Measurements from ENCODE around the gene PRPF19.

PRPF19 gene

GRCh38 chr11:60854847-60855725 is 51.3 kb downstream of the PRPF19 start:
- DNase-seq = no peak

DNA sequence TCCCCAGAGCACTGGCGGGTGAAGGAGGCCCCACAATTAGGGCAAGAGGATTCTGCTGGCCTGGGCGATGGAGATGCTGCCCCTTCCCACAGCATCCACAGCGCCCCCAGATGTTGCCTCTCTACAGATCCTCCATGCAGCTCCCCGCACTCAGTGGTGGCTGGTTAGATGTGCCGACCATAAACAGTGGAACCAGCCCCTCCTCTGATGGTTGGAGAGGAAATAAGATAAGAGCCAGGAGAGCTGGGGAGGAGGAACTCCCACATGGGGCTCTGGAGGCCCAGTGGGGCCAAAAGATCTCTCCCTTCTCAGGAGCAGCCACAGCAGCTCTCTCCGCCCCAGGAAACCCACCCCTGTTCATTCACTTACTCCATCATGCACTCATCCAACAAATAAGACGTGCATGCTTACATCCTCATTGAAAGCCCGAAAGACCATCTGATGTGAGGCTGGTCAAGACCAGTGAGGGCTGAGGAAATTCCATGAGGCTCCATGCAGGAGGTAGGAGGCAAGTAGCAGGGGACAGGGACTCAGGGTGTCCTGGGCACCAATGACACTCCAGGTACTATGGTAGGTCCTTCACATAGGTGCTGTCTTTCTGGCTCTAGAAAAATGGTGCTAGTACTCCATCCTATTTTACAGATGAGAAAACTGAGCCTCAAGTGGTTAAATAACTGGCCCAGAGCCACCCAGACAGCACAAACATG is 52.1 kb downstream of the PRPF19 start:
- DNase-seq = no peak

DNA sequence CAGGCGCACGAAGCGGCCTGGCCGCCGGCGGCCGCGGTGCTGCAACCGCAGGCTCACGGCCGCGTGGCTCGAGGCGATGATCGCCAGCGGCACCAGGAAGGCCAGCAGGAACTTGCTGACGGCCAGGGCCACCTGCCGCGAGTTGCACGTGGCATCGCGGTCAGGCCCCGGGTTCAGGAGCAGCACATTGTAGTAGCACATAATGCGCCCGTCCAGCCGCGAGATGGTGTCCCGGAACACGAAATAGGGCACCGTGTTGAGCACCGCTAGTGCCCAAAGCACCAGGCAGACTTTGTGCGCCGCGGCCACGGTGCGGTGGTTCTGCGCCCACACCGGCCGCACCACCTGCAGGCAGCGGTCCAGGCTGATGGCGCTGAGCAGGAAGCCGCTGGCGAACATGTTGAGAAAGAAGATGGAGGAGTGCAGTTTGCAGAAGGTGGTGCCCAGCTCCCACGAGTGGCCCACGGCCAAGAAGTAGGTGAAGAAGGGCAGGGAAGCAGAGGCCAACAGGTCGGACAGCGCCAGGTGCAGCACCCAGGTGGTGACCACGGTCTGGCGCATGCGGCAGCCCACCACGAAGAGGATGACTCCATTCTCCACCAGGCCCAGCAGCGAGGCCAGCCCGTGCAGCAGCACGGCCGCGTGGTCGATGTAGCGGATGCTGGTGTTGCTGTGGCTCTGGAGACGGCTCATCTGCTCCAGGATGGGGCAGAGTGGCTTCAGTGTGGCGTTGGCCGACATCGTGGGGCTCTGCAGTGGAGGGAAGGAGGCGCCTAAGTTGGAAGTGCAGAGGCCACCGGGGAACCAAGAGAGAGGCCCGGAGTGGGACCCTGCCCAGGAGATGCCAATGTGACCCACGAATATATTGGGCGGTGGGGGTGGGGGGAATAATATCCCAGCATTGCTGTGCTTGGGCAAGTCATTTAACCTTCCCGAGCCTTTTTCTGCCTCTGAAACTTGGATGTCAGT is 53.1 kb downstream of the PRPF19 start:
- DNase-seq = no peak

DNA sequence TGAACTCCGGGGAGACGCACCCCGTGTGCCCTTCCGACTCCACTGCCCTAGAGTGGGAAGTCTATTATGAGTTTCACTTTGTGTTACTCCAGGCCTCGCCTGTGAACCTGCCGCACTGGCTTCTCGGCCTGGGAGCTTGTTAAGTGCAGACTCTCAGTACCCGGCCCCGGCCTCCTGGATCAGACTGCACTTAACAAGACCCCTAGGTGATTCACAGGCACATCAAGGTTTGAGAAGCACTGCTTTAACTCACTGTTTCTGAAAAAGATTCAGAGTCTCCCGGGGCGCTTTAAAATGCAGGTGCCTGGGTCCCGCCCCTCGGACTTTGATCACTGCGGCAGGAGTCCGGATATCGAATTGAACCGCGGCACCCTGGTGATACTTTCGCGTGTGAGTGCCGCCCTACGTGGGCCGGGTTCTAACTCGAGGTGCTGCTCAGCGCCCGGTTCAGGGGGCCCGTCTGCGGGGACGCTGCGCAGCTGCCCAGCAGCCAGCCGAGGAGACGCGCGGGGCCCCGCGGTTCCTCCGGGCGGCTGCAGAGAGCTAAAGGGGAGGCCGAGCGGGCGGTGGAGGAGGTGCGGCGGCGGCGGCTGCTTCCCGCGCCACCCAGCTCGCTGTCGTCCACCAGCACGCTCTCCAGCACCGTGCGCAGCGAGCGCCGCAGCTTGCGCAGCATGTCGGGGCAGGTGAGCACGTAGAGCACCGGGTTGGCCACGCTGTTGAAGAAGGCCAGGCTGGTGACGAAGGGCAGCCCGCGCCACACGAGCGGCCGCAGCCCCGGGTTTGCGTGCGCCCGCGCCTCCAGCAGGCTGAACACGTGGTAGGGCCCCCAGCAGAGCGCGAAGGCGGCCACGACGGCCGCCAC is 54.0 kb downstream of the PRPF19 start:
- DNase-seq = no peak

DNA sequence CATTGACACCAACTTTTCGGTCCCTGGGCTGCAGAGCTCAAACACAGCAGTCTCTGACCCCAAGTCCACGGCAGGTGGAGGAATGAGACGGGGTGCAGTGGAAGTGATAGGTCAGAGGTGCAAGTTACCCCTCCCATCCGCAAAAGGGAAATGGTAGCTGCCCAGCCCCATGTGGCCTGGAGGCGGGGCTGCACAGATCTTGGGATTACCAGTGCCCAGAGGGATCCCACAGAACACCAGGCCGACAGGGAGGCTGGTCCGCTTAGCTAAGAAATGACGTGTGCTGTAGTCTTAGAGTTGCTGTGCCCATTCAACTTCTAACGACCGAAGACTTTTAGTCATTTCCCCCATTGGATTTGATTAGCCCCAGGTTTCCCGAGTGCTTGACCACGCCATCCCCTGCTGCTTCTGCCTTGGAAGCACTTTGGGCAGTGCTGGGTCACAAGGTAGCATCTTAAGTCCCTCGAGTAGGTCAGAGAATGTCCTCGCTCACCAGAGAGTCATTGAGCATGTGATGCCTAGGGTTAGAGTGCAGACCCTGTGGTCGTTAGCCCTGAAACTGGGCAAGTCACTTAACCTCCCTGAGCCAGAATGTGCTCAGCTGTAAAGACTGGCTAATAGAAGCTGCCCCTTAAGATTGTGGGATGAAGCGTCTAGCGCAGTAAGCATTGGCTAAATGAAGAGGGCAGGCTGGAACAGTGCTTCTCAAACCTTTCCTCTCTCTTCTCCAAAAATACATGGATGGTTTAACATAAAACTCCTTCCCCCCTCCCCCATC is 54.9 kb downstream of the PRPF19 start:
- DNase-seq = no peak

GRCh38 chr11:60849641-60850520 is 56.5 kb downstream of the PRPF19 start:
- DNase-seq = no peak

DNA sequence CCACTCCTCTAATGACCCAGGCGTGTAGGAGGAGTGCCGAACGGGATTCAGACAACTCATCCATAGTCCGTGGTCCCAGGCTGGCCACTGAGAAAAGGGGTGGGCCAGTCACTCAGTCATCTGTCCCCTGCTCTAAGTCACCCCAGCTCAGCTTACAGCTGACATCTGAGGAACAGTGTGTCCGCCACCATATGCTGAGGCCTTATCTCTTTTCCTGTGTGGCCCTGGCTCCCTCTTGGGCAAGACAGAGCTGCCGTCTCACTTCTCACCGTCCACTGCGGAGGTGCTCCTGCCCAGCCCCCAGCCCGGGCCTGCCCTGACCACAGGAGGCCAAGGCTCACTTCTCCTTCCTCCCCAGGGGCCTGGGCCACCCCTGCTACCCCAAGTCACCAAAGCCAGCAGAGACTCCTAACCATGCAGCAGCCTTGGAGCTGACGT is 57.7 kb downstream of the PRPF19 start:
- no peak for DNase-seq

DNA sequence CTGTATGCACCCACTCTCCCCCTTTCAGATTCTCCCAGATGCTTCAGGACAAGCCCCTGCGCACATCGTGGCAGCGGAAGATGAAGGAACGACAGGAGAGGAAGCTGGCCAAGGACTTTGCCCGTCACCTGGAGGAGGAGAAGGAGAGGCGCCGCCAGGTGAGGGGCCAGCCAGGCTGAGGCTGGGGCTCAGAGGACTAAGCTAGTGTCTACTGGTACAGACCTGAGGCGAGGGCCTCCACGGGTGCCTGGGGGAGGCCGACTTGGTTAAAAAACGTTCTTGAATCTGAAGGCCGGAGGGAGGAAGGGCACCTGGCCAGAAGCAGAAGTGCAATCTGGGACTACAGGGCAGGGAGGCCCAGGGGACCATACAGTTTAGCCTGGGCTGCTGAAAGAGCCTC is 58.5 kb downstream of the PRPF19 start:
- DNase-seq = no peak

DNA sequence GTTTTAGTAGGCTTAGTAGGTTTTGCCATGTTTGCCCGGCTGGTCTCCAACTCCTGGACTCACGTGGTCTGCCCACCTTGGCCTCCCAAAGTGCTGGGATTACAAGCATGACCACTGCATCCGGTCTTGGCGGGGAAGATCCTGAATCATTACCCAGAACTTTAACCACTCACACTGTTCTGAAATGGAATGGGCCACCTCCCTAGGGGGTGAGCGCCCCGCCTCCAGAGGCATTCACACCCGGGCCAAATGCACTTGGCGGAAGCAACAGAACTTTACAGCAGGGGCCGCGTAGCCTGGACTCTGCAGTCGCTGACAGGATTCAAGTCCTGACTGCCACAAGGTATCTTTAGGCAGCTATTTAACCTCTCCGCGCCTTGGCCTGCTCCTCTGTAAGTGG is 59.1 kb downstream of the PRPF19 start:
- no peak for DNase-seq

- DNase-seq = no peak
Measured at GRCh38 chr11:60845338-60845737, 61.0 kb downstream of the PRPF19 start.

DNA sequence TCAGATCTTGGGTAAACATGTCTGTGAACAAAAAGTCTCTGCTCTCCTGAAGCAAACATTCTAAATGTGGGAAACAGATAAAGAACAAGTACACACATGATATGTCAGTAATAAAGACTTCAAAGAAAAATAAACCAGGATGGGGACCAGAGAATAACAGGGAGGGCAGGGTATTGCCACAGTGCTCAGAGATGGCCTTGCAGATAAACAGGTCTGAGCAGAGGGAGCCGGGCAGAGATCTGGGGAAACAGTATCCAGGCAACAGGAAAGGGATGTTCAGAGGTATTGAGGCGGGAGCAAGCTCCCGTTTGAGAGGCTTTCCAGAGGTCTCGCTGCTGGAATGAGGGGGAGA is 61.5 kb downstream of the PRPF19 start:
- DNase-seq = no peak

DNA sequence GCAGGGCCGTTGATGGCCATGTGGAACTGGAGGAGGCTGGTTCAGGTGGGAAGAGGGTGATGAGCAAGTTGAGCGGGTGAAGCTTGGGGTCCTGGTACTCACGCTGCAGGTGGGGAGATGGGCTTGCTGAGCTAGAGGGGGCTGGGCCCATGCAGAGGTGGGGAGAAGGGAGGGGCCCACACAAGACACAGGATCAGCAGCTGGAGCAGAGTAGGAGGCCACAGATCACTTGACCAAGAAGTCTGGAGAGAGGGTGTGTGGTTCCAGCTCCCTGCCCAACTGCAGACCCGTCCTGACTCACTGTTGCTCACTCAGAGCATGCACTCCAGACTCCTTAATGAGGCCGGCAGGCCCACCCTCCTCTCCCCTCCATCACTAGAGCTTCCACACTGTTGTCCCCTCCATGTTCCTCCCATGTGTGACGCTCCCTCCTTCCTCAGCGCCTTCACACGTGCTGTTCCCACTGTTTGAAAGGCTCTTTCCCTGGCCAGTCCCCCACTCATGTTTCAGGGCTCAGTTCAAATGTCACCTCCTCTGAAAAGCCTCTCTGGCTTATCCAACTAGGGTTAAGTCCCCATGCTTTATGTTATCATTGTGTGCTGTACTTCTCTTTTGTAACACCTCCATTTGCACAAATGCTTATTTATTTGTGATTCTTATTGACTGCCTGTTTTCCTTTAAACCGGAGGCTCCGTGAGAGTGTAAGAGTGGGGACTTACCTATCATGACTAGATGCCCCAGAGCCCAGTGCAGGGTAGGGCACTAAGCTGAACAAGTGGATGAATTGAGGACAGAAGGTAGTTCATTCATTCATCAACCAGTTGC is 62.1 kb downstream of the PRPF19 start:
- peak; percentile 13 for DNase-seq

DNA sequence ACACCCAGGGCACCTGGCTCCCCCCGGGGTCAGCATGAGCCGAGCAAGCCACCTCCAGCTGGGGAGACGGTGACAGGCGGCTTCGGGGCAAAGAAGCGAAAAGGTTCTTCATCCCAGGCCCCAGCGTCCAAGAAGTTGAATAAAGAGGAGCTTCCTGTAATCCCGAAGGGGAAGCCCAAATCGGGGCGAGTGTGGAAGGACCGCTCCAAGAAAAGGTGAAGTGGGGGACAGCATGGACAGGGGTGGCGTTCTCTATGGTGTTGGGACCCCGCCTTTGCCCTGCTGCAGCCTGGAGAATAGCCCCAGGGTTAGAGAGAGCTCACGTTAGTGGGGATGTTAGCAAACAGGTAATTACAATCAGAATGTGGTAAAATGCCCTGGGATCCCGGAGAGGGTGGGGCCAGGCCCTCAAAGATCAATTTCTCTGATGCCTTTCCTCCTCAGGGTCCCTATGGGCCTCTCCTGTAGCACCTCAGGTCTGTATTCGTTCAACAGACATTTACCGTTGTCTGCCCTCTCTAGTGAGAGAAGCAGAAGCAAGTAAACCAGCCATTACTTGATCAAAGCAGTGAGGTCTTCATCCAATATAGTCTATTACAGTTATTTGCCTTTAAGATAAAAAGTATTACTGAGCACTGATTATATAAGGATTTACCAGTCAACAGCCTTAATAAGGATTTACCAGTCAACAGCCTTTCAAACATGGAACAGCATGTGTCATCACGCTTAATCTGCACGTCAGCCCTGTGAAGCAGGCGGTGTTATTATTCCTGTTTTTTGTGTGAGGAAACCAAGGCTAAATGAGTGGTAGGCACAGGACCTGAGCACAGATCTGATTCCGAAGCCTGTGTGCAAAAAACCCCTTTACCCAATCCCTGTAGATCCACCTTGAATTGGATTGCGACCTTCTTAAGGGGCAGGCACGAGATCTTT is 63.5 kb downstream of the PRPF19 start:
- DNase-seq = no peak

DNA sequence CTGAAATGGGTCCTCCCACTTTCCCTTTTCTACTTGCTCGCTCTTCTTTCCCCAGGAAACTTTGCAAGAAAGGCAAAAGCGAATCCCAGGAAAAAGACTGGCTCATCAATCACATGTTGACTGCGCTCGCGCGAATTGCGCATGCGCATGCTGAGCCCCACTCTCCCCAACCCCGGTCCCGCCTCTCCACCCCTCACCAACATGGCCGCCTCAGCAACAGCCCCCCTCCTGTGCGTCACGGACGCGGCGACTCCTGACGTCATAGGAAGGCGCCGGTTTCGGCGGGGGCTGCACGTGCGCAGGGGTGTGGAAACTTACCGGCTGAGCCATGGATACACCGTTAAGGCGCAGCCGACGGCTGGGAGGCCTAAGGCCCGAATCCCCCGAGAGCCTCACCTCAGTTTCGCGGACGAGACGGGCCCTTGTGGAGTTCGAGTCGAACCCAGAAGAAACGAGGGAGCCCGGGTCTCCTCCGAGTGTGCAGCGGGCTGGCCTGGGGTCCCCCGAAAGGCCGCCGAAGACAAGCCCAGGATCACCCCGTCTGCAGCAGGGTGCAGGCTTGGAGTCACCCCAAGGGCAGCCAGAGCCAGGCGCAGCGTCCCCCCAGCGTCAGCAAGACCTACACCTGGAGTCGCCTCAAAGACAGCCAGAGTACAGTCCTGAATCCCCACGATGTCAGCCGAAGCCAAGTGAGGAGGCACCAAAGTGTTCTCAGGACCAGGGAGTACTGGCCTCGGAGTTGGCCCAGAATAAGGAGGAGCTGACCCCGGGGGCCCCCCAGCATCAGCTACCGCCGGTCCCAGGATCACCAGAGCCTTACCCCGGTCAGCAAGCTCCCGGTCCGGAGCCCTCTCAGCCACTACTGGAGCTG is 64.4 kb downstream of the PRPF19 start, which contains the start of gene CCDC86:
Gene CCDC86 (plus strand): TSS at position 317 of the 871 bp plus-strand sequence. CDS start 12 bp downstream, at position 329.
- DNase-seq = peak; percentile 87
